IMR-90 (cell line): ENCODE measurements around the gene PXK.

Source experiments
- CTCF ChIP-seq: conservative IDR thresholded peaks from 2 replicates; pipeline ENCODE4 v1.5.1; 2012; ENCODE audit warnings: mild to moderate bottlenecking, low read depth, low read length, improper control_type of control experiment
- FOS ChIP-seq: fragments of 150-350 bp; IDR thresholded peaks from 2 replicates; pipeline ENCODE4 v1.6.1; 2016; ENCODE audit warnings: low read depth, low read length
- MAFK ChIP-seq: IDR thresholded peaks from 2 replicates; pipeline ENCODE4 v1.6.1; 2012; ENCODE audit warnings: low read depth, low read length, improper control_type of control experiment
- POLR2A ChIP-seq: IDR thresholded peaks from 2 replicates; pipeline ENCODE4 v1.6.1; 2012; ENCODE audit warnings: mild to moderate bottlenecking, low read depth, low read length
- RAD21 ChIP-seq: IDR thresholded peaks from 2 replicates; pipeline ENCODE4 v1.6.1; 2012; ENCODE audit warnings: low read length, improper control_type of control experiment

GRCh38 chr3:58417075-58417474 lies 84.4 kb downstream of the PXK start:
- TF ChIP-seq CTCF: no peak
- no peak for TF ChIP-seq FOS
- no peak for TF ChIP-seq RAD21
- TF ChIP-seq POLR2A: no peak
- no peak for TF ChIP-seq MAFK
